Measurements from ENCODE around the gene VPS26B.

GRCh38 chr11:134226806-134227325, 2.4 kb downstream of the VPS26B start:
- TF ChIP-seq, protein P1, sequence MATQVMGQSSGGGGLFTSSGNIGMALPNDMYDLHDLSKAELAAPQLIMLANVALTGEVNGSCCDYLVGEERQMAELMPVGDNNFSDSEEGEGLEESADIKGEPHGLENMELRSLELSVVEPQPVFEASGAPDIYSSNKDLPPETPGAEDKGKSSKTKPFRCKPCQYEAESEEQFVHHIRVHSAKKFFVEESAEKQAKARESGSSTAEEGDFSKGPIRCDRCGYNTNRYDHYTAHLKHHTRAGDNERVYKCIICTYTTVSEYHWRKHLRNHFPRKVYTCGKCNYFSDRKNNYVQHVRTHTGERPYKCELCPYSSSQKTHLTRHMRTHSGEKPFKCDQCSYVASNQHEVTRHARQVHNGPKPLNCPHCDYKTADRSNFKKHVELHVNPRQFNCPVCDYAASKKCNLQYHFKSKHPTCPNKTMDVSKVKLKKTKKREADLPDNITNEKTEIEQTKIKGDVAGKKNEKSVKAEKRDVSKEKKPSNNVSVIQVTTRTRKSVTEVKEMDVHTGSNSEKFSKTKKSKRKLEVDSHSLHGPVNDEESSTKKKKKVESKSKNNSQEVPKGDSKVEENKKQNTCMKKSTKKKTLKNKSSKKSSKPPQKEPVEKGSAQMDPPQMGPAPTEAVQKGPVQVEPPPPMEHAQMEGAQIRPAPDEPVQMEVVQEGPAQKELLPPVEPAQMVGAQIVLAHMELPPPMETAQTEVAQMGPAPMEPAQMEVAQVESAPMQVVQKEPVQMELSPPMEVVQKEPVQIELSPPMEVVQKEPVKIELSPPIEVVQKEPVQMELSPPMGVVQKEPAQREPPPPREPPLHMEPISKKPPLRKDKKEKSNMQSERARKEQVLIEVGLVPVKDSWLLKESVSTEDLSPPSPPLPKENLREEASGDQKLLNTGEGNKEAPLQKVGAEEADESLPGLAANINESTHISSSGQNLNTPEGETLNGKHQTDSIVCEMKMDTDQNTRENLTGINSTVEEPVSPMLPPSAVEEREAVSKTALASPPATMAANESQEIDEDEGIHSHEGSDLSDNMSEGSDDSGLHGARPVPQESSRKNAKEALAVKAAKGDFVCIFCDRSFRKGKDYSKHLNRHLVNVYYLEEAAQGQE (IDR thresholded peaks at IDR 0.05; ENCODE audit: borderline replicate concordance): no peak
- TF ChIP-seq, protein P1 (CRISPR knock-in tag; IDR thresholded peaks at IDR 0.05; ENCODE audit: low read depth): no peak
- TF ChIP-seq CTCF (IDR thresholded peaks at IDR 0.05 in 2 of 3, conservative IDR thresholded peaks at IDR 0.05 in 1 of 3; ENCODE audit: insufficient read depth in 2 of 3, low read depth in 1 of 3, low read length in 3 of 3) (no peak), ATF2 (CRISPR knock-in tag; IDR thresholded peaks at IDR 0.05) (no peak), MCM2 (IDR thresholded peaks at IDR 0.05; ENCODE audit: low read depth) (no peak), SRSF7 (optimal IDR thresholded peaks at IDR 0.05; ENCODE audit: low read depth, low read length) (no peak), JUN (IDR thresholded peaks at IDR 0.05; ENCODE audit: borderline replicate concordance, low read depth, low read length) (no peak), JUN (CRISPR knock-in tag; IDR thresholded peaks at IDR 0.05; ENCODE audit: borderline replicate concordance) (no peak), ZC3H11A (IDR thresholded peaks at IDR 0.05; ENCODE audit: low read depth, low read length) (no peak), ZNF778 (CRISPR knock-in tag; IDR thresholded peaks at IDR 0.05) (no peak)

All from K562 (cell line).